Measurements from ENCODE around the gene MMP25. TPM values are rescaled to one million over a fixed set of nuclear protein-coding genes. Genes with fewer than 3 reads are reported as not detected.

The MMP25 gene
- total RNA-seq, 1 experiment from 2014 or later: 49.0 TPM

DNA sequence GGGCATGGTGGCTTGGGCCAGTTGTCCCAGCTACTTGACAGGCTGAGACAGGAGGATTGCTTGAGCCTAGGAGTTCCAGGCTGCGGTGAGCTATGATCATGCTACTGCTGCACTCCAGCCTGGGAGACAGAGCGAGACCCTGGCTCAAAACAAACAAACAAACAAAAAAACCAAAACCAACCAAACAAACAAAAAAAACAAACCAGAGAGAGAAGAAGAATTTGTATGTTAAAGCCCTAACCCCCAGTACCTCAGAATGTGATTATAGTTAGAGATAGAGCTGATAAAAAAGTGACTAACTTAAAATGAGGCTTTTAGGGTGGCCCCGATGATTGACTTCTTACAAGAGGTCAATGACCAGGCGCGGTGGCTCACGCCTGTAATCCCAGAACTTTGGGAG lies 1.7 kb upstream of the MMP25 start:
- Mint-ChIP-seq H3K27me3 (ENCODE audit: low read depth) (peaks cover 26% of the 10 kb centered on the region), H3K4me3 (peak overlapping the region; percentile 89), H3K36me3 (0 out of 2 replicates have a peak, but pooled peaks cover 3% of the 10 kb centered on the region), H3K27ac (peak overlapping the region; percentile 86; the same call in 1 of the 2 replicates), H3K4me1 (peaks cover 13% of the 10 kb centered on the region), H3K9me3 (no peaks in the 10 kb centered on the region)
- no peak for ATAC-seq
- CTCF ChIA-PET: interaction anchor here (0.7 to 11.1 kb wide), 5 partner anchors 13 to 334 kb away, joined by 3 to 152 read pairs (median 5); no protein-coding TSS in a partner anchor
- no peak for TF ChIP-seq MXD4 (CRISPR knock-in tag; IDR thresholded peaks at IDR 0.05; ENCODE audit: borderline replicate concordance)
- TF ChIP-seq ZNF416 (CRISPR knock-in tag; IDR thresholded peaks at IDR 0.05): no peak
- TF ChIP-seq CBFB (CRISPR knock-in tag; IDR thresholded peaks at IDR 0.05; ENCODE audit: low read depth): no peak
- TF ChIP-seq, protein P1, sequence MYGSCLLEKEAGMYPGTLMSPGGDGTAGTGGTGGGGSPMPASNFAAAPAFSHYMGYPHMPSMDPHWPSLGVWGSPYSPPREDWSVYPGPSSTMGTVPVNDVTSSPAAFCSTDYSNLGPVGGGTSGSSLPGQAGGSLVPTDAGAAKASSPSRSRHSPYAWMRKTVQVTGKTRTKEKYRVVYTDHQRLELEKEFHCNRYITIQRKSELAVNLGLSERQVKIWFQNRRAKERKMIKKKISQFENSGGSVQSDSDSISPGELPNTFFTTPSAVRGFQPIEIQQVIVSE (CRISPR knock-in tag; IDR thresholded peaks at IDR 0.05; ENCODE audit: borderline replicate concordance): no peak
- no peak for TF ChIP-seq NR1H2 (CRISPR knock-in tag; IDR thresholded peaks at IDR 0.05)
- TF ChIP-seq ZNF263 (CRISPR knock-in tag; IDR thresholded peaks at IDR 0.05; ENCODE audit: low read depth): no peak
- no peak for TF ChIP-seq NR2C2 (CRISPR knock-in tag; IDR thresholded peaks at IDR 0.05)
- TF ChIP-seq ZNF232 (CRISPR knock-in tag; IDR thresholded peaks at IDR 0.05): no peak
- DNase-seq (ENCODE audit: low spot score): no peak
- POLR2A ChIA-PET: interaction anchor here (0.8 to 1.9 kb wide), 3 partner anchors 11 to 24 kb away, joined by 3 to 8 read pairs (median 4); partner anchors contain the start of gene TNFRSF12A

DNA sequence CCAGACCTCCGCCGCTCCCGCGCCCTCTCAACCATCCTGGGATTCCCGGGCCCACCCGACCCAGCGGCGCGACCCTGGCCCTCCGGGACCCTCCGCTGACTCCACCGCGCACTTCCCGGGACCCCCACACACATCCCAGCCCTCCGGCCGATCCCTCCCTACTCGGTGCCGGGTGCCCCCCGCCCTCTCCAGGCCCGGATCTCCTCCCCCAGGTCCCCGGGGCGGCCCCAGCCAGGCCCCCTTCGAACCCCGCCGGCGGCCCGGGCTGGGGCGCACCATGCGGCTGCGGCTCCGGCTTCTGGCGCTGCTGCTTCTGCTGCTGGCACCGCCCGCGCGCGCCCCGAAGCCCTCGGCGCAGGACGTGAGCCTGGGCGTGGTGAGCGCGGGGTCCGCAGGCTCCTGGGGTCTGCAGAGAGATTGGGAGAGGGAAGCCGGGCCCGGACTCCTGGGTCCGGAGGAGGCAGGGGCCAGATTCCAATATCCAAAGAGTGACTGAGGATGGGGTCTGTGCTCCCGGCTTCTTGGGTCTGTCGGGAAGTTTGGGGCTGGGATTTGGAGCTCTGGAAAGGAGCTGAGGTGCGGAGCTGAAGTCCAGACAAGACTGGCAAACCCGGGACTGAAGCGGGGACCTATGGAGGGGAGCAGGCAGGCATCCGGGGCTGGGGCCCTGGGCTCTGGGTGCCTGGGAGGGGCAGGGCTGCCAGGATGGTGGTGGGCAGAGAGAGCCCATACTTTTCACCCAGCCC lies 453 bp downstream of the MMP25 start:
- Mint-ChIP-seq H3K4me1 (peaks cover 13% of the 10 kb centered on the region), H3K27ac (no peak overlapping the region), H3K9me3 (no peaks in the 10 kb centered on the region), H3K4me3 (peak overlapping the region; percentile 78), H3K36me3 (peaks cover 7% of the 10 kb centered on the region), H3K27me3 (ENCODE audit: low read depth) (peaks cover 33% of the 10 kb centered on the region)
- ChIA-PET CTCF (interaction anchor here (0.6 to 5.8 kb wide), 12 partner anchors 8 to 130 kb away, joined by 3 to 86 read pairs (median 5); partner anchors contain the start of gene TNFRSF12A), POLR2A (interaction anchor here (0.8 to 2.5 kb wide), 7 partner anchors 9 to 88 kb away, joined by 3 to 8 read pairs (median 4); partner anchors contain the start of gene ZNF213)
- ATAC-seq (peak; percentile 22), DNase-seq (ENCODE audit: low spot score) (no peak)
- TF ChIP-seq, protein P2, sequence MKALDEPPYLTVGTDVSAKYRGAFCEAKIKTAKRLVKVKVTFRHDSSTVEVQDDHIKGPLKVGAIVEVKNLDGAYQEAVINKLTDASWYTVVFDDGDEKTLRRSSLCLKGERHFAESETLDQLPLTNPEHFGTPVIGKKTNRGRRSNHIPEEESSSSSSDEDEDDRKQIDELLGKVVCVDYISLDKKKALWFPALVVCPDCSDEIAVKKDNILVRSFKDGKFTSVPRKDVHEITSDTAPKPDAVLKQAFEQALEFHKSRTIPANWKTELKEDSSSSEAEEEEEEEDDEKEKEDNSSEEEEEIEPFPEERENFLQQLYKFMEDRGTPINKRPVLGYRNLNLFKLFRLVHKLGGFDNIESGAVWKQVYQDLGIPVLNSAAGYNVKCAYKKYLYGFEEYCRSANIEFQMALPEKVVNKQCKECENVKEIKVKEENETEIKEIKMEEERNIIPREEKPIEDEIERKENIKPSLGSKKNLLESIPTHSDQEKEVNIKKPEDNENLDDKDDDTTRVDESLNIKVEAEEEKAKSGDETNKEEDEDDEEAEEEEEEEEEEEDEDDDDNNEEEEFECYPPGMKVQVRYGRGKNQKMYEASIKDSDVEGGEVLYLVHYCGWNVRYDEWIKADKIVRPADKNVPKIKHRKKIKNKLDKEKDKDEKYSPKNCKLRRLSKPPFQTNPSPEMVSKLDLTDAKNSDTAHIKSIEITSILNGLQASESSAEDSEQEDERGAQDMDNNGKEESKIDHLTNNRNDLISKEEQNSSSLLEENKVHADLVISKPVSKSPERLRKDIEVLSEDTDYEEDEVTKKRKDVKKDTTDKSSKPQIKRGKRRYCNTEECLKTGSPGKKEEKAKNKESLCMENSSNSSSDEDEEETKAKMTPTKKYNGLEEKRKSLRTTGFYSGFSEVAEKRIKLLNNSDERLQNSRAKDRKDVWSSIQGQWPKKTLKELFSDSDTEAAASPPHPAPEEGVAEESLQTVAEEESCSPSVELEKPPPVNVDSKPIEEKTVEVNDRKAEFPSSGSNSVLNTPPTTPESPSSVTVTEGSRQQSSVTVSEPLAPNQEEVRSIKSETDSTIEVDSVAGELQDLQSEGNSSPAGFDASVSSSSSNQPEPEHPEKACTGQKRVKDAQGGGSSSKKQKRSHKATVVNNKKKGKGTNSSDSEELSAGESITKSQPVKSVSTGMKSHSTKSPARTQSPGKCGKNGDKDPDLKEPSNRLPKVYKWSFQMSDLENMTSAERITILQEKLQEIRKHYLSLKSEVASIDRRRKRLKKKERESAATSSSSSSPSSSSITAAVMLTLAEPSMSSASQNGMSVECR (CRISPR knock-in tag; IDR thresholded peaks at IDR 0.05; ENCODE audit: borderline replicate concordance): peak; percentile 50; the same call in 1 of the 2 replicates
- TF ChIP-seq TP53 (CRISPR knock-in tag; IDR thresholded peaks at IDR 0.05): no peak
- TF ChIP-seq ZNF263 (CRISPR knock-in tag; IDR thresholded peaks at IDR 0.05; ENCODE audit: low read depth): no peak
- 0 out of 2 replicates have a peak, but pooled peaks have one; percentile 56 for TF ChIP-seq ELF4 (CRISPR knock-in tag; IDR thresholded peaks at IDR 0.05; ENCODE audit: low read depth)
- TF ChIP-seq, protein P3, sequence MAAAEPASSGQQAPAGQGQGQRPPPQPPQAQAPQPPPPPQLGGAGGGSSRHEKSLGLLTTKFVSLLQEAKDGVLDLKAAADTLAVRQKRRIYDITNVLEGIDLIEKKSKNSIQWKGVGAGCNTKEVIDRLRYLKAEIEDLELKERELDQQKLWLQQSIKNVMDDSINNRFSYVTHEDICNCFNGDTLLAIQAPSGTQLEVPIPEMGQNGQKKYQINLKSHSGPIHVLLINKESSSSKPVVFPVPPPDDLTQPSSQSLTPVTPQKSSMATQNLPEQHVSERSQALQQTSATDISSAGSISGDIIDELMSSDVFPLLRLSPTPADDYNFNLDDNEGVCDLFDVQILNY (CRISPR knock-in tag; IDR thresholded peaks at IDR 0.05): peak; percentile 26; the same call in 1 of the 2 replicates
- TF ChIP-seq NFATC4 (CRISPR knock-in tag; IDR thresholded peaks at IDR 0.05): no peak
- TF ChIP-seq, protein P4, sequence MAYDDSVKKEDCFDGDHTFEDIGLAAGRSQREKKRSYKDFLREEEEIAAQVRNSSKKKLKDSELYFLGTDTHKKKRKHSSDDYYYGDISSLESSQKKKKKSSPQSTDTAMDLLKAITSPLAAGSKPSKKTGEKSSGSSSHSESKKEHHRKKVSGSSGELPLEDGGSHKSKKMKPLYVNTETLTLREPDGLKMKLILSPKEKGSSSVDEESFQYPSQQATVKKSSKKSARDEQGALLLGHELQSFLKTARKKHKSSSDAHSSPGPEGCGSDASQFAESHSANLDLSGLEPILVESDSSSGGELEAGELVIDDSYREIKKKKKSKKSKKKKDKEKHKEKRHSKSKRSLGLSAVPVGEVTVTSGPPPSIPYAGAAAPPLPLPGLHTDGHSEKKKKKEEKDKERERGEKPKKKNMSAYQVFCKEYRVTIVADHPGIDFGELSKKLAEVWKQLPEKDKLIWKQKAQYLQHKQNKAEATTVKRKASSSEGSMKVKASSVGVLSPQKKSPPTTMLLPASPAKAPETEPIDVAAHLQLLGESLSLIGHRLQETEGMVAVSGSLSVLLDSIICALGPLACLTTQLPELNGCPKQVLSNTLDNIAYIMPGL (CRISPR knock-in tag; IDR thresholded peaks at IDR 0.05): peak; percentile 79; the same call in 1 of the 2 replicates
- TF ChIP-seq SMAD3 (CRISPR knock-in tag; IDR thresholded peaks at IDR 0.05; ENCODE audit: borderline replicate concordance): no peak
- no peak for TF ChIP-seq CBFB (CRISPR knock-in tag; IDR thresholded peaks at IDR 0.05; ENCODE audit: low read depth)
- TF ChIP-seq, protein P5, sequence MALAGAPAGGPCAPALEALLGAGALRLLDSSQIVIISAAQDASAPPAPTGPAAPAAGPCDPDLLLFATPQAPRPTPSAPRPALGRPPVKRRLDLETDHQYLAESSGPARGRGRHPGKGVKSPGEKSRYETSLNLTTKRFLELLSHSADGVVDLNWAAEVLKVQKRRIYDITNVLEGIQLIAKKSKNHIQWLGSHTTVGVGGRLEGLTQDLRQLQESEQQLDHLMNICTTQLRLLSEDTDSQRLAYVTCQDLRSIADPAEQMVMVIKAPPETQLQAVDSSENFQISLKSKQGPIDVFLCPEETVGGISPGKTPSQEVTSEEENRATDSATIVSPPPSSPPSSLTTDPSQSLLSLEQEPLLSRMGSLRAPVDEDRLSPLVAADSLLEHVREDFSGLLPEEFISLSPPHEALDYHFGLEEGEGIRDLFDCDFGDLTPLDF (CRISPR knock-in tag; IDR thresholded peaks at IDR 0.05): no peak
- TF ChIP-seq ATF1 (CRISPR knock-in tag; IDR thresholded peaks at IDR 0.05): no peak
- no peak for TF ChIP-seq FOXP1 (CRISPR knock-in tag; IDR thresholded peaks at IDR 0.05; ENCODE audit: borderline replicate concordance)
- TF ChIP-seq, protein P6, sequence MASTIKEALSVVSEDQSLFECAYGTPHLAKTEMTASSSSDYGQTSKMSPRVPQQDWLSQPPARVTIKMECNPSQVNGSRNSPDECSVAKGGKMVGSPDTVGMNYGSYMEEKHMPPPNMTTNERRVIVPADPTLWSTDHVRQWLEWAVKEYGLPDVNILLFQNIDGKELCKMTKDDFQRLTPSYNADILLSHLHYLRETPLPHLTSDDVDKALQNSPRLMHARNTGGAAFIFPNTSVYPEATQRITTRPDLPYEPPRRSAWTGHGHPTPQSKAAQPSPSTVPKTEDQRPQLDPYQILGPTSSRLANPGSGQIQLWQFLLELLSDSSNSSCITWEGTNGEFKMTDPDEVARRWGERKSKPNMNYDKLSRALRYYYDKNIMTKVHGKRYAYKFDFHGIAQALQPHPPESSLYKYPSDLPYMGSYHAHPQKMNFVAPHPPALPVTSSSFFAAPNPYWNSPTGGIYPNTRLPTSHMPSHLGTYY (CRISPR knock-in tag; IDR thresholded peaks at IDR 0.05): no peak
- TF ChIP-seq GRHL2 (CRISPR knock-in tag; IDR thresholded peaks at IDR 0.05; ENCODE audit: insufficient replicate concordance, severe bottlenecking): no peak
- TF ChIP-seq ZNF232 (CRISPR knock-in tag; IDR thresholded peaks at IDR 0.05): no peak
- no peak for TF ChIP-seq ZNF416 (CRISPR knock-in tag; IDR thresholded peaks at IDR 0.05)
- TF ChIP-seq GABPB1 (CRISPR knock-in tag; IDR thresholded peaks at IDR 0.05): no peak
- TF ChIP-seq, protein P7, sequence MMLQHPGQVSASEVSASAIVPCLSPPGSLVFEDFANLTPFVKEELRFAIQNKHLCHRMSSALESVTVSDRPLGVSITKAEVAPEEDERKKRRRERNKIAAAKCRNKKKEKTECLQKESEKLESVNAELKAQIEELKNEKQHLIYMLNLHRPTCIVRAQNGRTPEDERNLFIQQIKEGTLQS (CRISPR knock-in tag; conservative IDR thresholded peaks at IDR 0.05): no peak

All from WTC11 (cell line).